Panc1 (cell line): ENCODE measurements around the gene QRICH2. TPM values are rescaled to one million over a fixed set of nuclear protein-coding genes. Genes with fewer than 3 reads are reported as not detected.
"Not testable (repeated sequence)": the region's sequence is repeated elsewhere in the genome, so short reads cannot be mapped to it uniquely, and the experiment has no call there.

ENCODE experiments used
- ATAC-seq: fragments of 200-7000 bp; cut with Tn5 transposase; 2 replicates; pipeline ENCODE4 v1.9.1; 2020; ENCODE audit warnings: mild to moderate bottlenecking, moderate library complexity
- BruUV-seq: library from RNA; stranded (reverse); fragments of 400-500 nt; replicated peaks from 2 replicates; lab custom pipeline; 2021; lab: Mats Ljungman, UMichigan
- CTCF ChIA-PET: fragments of 300-600 bp; sonication (Branson Sonifier 250); formaldehyde crosslinking; loops from one replicate; lab custom pipeline; 2022; ENCODE audit warnings: antibody characterized with exemption; lab: Charles Lee
- POLR2A ChIA-PET: fragments of 300-600 bp; sonication (Branson Sonifier 250); formaldehyde crosslinking; loops from one replicate; lab custom pipeline; 2022; ENCODE audit warnings: antibody characterized with exemption; lab: Charles Lee
- DNase-seq: peaks from one replicate; pipeline ENCODE4 v3.0.0-alpha.2; 2010; ENCODE audit warnings: low read depth, low spot score
- H3K27ac ChIP-seq: 2 replicates; pipeline ENCODE4 v1.5.1; 2011; ENCODE audit warnings: mild to moderate bottlenecking, low read length, inconsistent platforms
- H3K27me3 ChIP-seq: fragments of 200-500 bp; sonication (Bioruptor generic); 2 replicates; pipeline ENCODE4 v1.6.0; 2014; ENCODE audit warnings: low read length, inconsistent platforms; ENCODE audit not compliant: control insufficient read depth, insufficient read depth
- H3K36me3 ChIP-seq: fragments of 200-500 bp; sonication (Bioruptor generic); 2 replicates; pipeline ENCODE4 v1.5.1; 2014; ENCODE audit warnings: inconsistent platforms, mild to moderate bottlenecking, low read length, moderate library complexity; ENCODE audit not compliant: control insufficient read depth, insufficient read depth
- H3K4me1 ChIP-seq: 2 replicates; pipeline ENCODE4 v1.5.1; 2011; ENCODE audit warnings: inconsistent platforms, mild to moderate bottlenecking, low read length, moderate library complexity; ENCODE audit not compliant: control insufficient read depth, insufficient read depth
- H3K4me3 ChIP-seq, 2 experiments: 2 replicates each; pipeline ENCODE4 v1.5.1; 2011 to 2012; ENCODE audit warnings: low read depth in 2 of 2, low read length in 2 of 2, mild to moderate bottlenecking in 2 of 2, inconsistent platforms in 1 of 2, moderate library complexity in 1 of 2
- H3K9me3 ChIP-seq: fragments of 200-500 bp; sonication (Bioruptor generic); 2 replicates; pipeline ENCODE4 v1.5.1; 2014; ENCODE audit warnings: low read depth, mild to moderate bottlenecking, inconsistent platforms, low read length, moderate library complexity; ENCODE audit not compliant: control insufficient read depth, insufficient read depth
- POLR2AphosphoS5 ChIP-seq: IDR thresholded peaks from 2 replicates; pipeline ENCODE4 v1.6.1; 2012; ENCODE audit warnings: mild to moderate bottlenecking, low read depth, low read length, moderate library complexity
- SIN3A ChIP-seq: IDR thresholded peaks from 2 replicates; pipeline ENCODE4 v1.6.1; 2012; ENCODE audit warnings: low read depth, mild to moderate bottlenecking, low read length, moderate library complexity, borderline replicate concordance; ENCODE audit not compliant: insufficient read depth
- TCF7L2 ChIP-seq: IDR thresholded peaks from 2 replicates; pipeline ENCODE4 v1.6.1; 2011; ENCODE audit warnings: mild to moderate bottlenecking, low read depth, low read length, inconsistent platforms
- in situ Hi-C: cut with HindIII; loops from 2 replicates; pipeline ENCODE4 v1.10.0; 2016; ENCODE audit warnings: low sequenced_read_pairs, low pct_unique_long_range_greater_than_20kb
- intact Hi-C: fragments of 100-400 bp; cut with micrococcal nuclease; formaldehyde crosslinking; loops from one replicate; pipeline ENCODE4 v1.10.0; 2022; ENCODE audit not compliant: unreplicated experiment
- total RNA-seq: library from RNA; stranded (reverse); gene quantifications from one replicate; pipeline ENCODE4 v1.2.1, GENCODE V29; 2021; ENCODE audit not compliant: unreplicated experiment
- TF ChIP-seq, protein P1 (sequence below), 2 experiments: IDR thresholded peaks; 2 replicates each; pipeline ENCODE4 v1.6.1; 2011 to 2012; ENCODE audit warnings: low read depth in 2 of 2, control low read depth in 1 of 2, low read length in 1 of 2, mild to moderate bottlenecking in 1 of 2, moderate library complexity in 1 of 2; ENCODE audit not compliant: insufficient read depth in 1 of 2
- TF ChIP-seq, protein P2 (sequence below): fragments of 450-650 bp; IDR thresholded peaks from 2 replicates; pipeline ENCODE4 v1.5.1; 2017; ENCODE audit warnings: mild to moderate bottlenecking

The QRICH2 gene
- total RNA-seq, 1 experiment from 2014 or later: 0.92 TPM

DNA sequence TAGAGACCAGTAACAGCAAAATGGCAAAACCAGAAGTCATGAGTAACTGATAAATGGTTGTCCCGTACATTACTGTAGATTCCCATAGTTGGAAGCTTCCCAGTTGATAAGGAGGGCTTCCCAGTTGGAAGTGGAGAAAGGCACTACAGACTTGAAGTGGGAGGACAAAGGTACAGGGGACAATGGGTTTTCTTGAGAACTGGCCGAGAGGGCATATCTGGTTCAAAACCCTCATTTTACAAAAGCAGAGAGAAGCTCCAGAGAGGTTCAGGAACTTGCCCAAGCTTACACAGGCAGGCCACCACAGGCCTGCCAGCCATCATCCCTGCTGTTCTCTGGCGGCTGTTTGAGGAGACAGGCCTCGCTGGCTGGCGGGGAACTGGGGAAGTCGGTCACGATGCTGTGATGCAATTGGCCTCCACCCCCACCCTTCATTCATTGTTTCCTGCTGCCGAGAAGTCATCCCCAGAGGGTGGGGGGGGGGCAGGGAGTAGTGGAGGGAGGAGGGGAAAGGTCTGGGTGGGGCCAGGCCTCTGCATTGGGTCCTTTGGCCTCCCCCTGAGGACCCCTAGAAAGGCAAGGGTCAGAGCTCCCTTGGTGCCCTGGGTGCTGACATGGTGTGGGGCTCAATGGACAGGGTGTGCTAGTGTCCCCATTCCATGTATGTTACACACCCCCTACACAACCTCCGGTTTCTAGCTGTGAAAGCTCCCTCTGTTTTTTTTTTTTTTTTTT is 39.9 kb downstream of the QRICH2 start:
- H3K4me3 ChIP-seq: no peak overlapping the region
- TF ChIP-seq TCF7L2: no peak
- no peak for TF ChIP-seq SIN3A
- TF ChIP-seq, protein P1, sequence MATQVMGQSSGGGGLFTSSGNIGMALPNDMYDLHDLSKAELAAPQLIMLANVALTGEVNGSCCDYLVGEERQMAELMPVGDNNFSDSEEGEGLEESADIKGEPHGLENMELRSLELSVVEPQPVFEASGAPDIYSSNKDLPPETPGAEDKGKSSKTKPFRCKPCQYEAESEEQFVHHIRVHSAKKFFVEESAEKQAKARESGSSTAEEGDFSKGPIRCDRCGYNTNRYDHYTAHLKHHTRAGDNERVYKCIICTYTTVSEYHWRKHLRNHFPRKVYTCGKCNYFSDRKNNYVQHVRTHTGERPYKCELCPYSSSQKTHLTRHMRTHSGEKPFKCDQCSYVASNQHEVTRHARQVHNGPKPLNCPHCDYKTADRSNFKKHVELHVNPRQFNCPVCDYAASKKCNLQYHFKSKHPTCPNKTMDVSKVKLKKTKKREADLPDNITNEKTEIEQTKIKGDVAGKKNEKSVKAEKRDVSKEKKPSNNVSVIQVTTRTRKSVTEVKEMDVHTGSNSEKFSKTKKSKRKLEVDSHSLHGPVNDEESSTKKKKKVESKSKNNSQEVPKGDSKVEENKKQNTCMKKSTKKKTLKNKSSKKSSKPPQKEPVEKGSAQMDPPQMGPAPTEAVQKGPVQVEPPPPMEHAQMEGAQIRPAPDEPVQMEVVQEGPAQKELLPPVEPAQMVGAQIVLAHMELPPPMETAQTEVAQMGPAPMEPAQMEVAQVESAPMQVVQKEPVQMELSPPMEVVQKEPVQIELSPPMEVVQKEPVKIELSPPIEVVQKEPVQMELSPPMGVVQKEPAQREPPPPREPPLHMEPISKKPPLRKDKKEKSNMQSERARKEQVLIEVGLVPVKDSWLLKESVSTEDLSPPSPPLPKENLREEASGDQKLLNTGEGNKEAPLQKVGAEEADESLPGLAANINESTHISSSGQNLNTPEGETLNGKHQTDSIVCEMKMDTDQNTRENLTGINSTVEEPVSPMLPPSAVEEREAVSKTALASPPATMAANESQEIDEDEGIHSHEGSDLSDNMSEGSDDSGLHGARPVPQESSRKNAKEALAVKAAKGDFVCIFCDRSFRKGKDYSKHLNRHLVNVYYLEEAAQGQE (IDR thresholded peaks at IDR 0.05; ENCODE audit: insufficient read depth in 1 of 2, low read depth in 2 of 2, low read length in 1 of 2): no peak
- TF ChIP-seq, protein P2, sequence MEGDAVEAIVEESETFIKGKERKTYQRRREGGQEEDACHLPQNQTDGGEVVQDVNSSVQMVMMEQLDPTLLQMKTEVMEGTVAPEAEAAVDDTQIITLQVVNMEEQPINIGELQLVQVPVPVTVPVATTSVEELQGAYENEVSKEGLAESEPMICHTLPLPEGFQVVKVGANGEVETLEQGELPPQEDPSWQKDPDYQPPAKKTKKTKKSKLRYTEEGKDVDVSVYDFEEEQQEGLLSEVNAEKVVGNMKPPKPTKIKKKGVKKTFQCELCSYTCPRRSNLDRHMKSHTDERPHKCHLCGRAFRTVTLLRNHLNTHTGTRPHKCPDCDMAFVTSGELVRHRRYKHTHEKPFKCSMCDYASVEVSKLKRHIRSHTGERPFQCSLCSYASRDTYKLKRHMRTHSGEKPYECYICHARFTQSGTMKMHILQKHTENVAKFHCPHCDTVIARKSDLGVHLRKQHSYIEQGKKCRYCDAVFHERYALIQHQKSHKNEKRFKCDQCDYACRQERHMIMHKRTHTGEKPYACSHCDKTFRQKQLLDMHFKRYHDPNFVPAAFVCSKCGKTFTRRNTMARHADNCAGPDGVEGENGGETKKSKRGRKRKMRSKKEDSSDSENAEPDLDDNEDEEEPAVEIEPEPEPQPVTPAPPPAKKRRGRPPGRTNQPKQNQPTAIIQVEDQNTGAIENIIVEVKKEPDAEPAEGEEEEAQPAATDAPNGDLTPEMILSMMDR: no peak
- TF ChIP-seq POLR2AphosphoS5: no peak
- no peaks in the 10 kb centered on the region; the same call in 1 of the 2 replicates for H3K36me3 ChIP-seq
- H3K27me3 ChIP-seq: no peaks in the 10 kb centered on the region
- TSS peak; percentile 81 for BruUV-seq
- in situ Hi-C loops: no loop called here
- no peaks in the 10 kb centered on the region for H3K9me3 ChIP-seq
- no peak for DNase-seq
- CTCF ChIA-PET: interaction anchor here (0.6 to 1.8 kb wide), 5 partner anchors 11 to 251 kb away, joined by 3 to 8 read pairs (median 5); no protein-coding TSS in a partner anchor
- peak overlapping the region; percentile 72 for H3K27ac ChIP-seq
- POLR2A ChIA-PET: interaction anchor here (0.6 to 0.7 kb wide), 4 partner anchors 113 to 330 kb away, joined by 3 to 9 read pairs (median 5); no protein-coding TSS in a partner anchor
- ATAC-seq: no peak
- peaks cover 46% of the 10 kb centered on the region for H3K4me1 ChIP-seq
- intact Hi-C loops: no loop called here

DNA sequence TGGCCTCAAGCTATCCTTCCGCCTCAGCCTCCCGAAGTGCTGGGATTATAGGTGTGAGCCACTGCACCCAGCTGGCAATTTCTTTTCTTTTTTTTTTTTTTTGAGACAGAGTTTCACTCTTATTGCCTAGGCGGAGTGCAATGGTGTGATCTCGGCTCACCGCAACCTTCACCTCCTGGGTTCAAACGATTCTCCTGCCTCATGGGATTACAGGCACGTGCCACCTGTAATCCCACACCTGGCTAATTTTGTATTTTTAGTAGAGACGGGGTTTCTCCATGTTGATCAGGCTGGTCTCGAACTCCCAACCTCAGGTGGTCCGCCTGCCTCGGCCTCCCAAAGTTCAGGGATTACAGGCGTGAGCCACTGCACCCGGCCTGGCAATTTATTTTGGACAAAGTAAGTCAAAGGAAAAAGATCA is 40.5 kb downstream of the QRICH2 start:
- ATAC-seq, in situ Hi-C loops, H3K27me3 ChIP-seq, H3K9me3 ChIP-seq, H3K4me3 ChIP-seq, intact Hi-C loops, BruUV-seq, H3K36me3 ChIP-seq, DNase-seq: not testable (repeated sequence)
- ChIA-PET POLR2A (interaction anchor here (0.5 to 0.6 kb wide), 2 partner anchors 177 to 415 kb away, joined by 4 read pairs; no protein-coding TSS in a partner anchor), CTCF (interaction anchor here (0.7 to 1.8 kb wide), 2 partner anchors 11 to 12 kb away, joined by 4 to 11 read pairs; no protein-coding TSS in a partner anchor)
- H3K27ac ChIP-seq: peak overlapping the region; percentile 72
- peaks cover 52% of the 10 kb centered on the region for H3K4me1 ChIP-seq
